ENCODE measurements around the gene WWOX.

Gene WWOX

DNA sequence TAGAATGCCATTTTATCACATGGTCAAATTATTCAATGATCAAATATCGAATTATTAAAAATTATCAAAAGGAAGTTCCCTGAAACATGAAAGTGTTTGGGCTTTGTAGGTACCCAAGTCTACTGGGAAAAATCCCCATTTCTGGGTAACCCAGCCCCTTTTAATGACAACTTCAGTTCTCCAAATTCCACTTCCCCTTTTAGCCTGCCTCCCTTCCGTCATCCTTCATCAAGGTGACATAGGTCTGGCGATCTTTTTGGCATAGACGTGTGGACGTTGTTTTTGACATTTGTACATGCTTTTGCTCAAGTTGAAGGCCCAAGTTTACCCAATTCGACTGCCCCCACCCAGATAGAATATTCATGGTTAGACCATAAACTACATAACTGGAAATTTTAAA, 840.1 kb downstream of the WWOX start:
- no peak for DNase-seq (ENCODE audit: low read depth)
- TF ChIP-seq, protein P1, sequence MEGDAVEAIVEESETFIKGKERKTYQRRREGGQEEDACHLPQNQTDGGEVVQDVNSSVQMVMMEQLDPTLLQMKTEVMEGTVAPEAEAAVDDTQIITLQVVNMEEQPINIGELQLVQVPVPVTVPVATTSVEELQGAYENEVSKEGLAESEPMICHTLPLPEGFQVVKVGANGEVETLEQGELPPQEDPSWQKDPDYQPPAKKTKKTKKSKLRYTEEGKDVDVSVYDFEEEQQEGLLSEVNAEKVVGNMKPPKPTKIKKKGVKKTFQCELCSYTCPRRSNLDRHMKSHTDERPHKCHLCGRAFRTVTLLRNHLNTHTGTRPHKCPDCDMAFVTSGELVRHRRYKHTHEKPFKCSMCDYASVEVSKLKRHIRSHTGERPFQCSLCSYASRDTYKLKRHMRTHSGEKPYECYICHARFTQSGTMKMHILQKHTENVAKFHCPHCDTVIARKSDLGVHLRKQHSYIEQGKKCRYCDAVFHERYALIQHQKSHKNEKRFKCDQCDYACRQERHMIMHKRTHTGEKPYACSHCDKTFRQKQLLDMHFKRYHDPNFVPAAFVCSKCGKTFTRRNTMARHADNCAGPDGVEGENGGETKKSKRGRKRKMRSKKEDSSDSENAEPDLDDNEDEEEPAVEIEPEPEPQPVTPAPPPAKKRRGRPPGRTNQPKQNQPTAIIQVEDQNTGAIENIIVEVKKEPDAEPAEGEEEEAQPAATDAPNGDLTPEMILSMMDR (IDR thresholded peaks at IDR 0.05; ENCODE audit: control insufficient read depth, extremely low read depth, insufficient read depth), result no peak
- H3K4me3 ChIP-seq (ENCODE audit: low read depth, low read length), result no peak overlapping the region

DNA sequence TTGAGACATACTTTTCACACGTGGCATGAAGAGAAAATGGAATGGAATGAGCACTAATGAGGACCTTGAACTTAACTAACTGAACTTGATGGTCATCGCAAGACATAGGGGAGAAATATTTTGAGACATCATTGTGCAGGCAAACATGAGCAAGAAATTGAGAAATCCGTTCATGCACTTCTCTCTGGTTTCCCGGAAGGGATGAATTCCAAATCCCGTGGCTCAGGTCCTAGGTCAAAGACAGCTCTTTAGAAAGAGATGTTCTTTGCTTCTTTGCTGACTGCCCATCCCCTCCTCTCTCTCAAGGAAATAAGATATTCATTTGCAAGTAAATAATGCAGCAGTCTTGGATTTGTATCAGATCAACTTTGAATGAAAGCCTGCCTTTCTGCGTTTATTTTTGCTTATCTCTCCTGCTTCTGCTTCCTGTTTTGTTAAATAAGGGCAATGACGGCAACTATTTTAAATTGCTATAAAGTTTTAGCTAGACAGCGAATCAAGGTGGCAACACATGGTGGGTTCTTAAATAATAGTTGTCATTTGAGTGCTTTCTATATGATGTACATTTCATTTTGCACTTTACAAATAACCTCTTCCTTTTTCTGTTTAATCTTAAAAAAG, 843.3 kb downstream of the WWOX start:
- TF ChIP-seq, protein P1 (IDR thresholded peaks at IDR 0.05; ENCODE audit: control insufficient read depth, extremely low read depth, insufficient read depth), result no peak
- no peak overlapping the region for H3K4me3 ChIP-seq (ENCODE audit: low read depth, low read length)
- no peak for DNase-seq (ENCODE audit: low read depth)

DNA sequence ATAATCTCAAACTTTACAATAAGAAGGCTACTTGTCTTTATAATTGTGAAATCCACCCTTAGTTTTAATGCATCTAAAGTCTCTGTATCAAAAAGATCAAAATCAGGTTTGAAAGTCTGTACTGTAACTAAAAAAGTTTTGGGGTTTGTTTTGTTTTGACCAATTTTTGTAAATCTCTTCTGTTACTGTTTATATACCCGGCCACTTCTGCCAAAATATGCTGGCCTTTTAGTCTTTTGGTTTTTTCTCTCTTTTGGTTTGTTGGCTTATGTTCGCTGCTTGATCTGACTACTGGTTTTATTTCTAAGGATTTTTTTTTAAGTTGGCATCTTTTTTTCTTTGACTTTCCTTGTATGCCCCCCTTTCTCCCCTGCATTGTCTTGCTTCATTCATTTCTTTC, 845.9 kb downstream of the WWOX start:
- no peak for DNase-seq (ENCODE audit: low read depth)
- TF ChIP-seq, protein P1 (IDR thresholded peaks at IDR 0.05; ENCODE audit: control insufficient read depth, extremely low read depth, insufficient read depth), result no peak
- no peak overlapping the region for H3K4me3 ChIP-seq (ENCODE audit: low read depth, low read length)

DNA sequence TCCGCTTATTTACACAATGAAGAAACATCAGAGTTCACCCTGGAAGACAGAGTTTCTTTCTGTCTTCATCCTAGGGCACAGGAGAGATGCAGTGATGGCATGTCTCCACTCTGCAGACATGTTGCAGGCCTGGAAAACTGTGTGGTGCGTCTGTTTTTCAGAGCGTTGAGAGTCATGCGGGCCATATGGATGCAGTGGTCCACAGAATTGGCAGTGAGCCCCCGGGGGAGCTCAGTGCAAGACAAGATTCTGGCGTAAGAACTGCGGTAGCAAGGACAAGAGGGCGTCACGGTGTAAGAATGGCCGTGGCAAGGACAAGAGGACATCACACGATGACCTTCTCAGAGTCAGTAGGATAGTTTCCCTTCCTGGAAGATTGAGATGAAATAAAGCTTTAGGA, 847.1 kb downstream of the WWOX start:
- no peak overlapping the region for H3K4me3 ChIP-seq (ENCODE audit: low read depth, low read length)
- TF ChIP-seq, protein P1 (IDR thresholded peaks at IDR 0.05; ENCODE audit: control insufficient read depth, extremely low read depth, insufficient read depth), result no peak

DNA sequence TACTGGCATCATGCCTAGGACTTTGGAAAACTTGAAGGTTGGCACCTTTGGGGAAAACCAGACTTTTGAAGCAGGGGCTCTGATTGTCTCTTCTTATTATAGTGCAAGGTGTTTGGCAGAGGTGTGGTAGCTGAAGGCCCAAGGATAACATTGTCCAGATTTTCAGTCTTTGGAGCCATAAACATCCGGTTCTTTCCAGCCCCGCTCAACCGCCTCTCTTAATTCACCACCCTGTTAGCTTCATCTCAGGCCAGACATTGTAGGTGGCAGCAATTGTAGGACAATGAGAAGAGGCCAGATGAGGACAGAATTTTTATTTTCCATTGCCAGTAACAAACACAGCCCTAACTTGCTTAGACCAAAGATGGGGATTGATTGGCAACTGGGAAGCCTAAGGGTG, 851.3 kb downstream of the WWOX start:
- DNase-seq (ENCODE audit: low read depth), result no peak
- H3K4me3 ChIP-seq (ENCODE audit: low read depth, low read length), result no peak overlapping the region
- TF ChIP-seq, protein P1 (IDR thresholded peaks at IDR 0.05; ENCODE audit: control insufficient read depth, extremely low read depth, insufficient read depth), result no peak

More for the DNA sequence above, 847.1 kb downstream of the WWOX start:
- no peak for DNase-seq (ENCODE audit: low read depth)

DNA sequence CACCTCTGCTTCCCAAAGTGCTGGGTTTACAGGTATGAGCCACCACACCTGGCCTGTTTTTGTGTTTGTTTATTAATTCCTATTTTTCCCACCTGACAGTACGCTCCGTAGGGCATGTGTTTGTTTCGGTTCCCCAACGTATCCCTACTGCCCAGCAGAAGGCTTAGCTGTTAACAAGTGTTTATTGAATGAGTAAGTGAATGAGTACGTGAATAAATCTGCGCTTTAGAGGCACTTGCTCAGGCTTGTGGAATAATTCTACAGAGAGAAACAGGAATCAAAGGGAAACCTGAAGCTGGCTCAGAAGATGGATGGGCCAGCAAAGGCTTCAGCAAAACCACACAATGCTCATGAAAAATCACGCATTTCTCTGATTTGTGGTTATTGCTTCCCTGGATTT, 853.2 kb downstream of the WWOX start:
- DNase-seq (ENCODE audit: low read depth), result no peak
- H3K4me3 ChIP-seq (ENCODE audit: low read depth, low read length), result no peak overlapping the region
- TF ChIP-seq, protein P1 (IDR thresholded peaks at IDR 0.05; ENCODE audit: control insufficient read depth, extremely low read depth, insufficient read depth), result no peak

DNA sequence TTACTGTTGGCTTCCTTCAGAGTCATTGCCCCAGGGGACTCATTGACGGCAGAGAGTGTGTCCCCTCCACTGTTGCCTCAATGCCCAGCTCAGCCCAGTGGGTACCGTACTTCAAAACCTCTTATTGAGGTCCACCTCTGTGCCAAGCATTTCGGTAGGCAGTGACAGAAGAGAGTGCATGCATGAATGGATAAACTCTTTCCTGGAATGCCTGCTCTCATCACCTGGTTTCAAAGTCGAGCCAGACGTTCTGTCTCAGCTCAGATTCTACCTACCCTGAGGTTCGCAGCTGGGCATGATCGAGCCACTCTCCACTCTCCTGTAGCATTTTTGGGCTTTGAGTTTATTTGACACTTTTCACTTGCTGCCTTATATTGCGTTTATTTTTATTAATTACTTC, 854.1 kb downstream of the WWOX start:
- TF ChIP-seq, protein P1 (IDR thresholded peaks at IDR 0.05; ENCODE audit: control insufficient read depth, extremely low read depth, insufficient read depth), result no peak
- DNase-seq (ENCODE audit: low read depth), result no peak
- no peak overlapping the region for H3K4me3 ChIP-seq (ENCODE audit: low read depth, low read length)

Data from LNCaP clone FGC (cell line).